ENCODE results near the gene OR5B12. TPM values are rescaled to one million over a fixed set of nuclear protein-coding genes. Genes with fewer than 3 reads are reported as not detected.
A peak's percentile ranks its signal among the peaks of the same experiment; 100 is the strongest.

OR5B12 gene
- total RNA-seq, 1 experiment from 2014 or later = not detected

DNA sequence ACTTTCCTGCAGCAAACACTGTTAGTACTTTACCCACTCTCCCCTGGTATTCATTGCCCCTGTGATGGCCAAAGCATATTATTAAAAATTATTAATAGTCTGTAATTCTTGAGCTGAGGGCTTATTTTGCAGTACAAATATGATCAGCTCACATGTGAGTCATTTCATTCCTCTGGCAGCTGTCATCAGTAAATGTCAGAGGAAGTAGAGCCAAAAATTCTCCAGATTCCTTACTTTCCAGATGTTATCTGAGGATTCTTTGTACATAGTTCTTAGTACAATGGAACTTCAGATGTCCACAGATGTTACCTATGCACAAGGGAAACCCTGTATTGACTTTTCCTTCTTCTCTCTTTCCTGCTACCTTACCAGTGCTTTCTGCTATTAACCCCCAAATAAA, 47.8 kb downstream of the OR5B12 start:
- H3K4me3 ChIP-seq = no peak overlapping the region
- no peaks in the 10 kb centered on the region for H3K36me3 ChIP-seq
- no peaks in the 10 kb centered on the region for H3K27me3 ChIP-seq
- peak; percentile 16 for DNase-seq
- peaks cover 3% of the 10 kb centered on the region for H3K9me3 ChIP-seq

DNA sequence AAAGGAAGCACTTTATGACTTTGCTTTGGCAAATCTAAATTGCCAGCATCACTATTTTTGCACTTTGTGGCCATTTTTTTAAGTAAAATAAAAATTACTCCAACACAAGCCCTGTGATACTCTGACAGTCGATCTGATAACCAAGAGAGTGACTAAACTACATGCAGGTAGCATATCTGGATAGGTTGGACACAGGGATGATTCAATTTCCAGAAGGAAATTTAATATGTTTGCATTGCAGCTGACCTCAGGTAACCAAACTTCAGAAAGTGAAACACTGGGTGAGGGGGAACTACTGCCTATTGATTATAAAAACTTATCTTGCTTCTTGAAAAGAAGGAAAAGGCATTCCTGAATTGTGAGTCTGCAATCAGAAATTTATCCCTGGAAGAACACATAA, 49.3 kb downstream of the OR5B12 start:
- Histone ChIP-seq H3K9me3 (peaks cover 3% of the 10 kb centered on the region), H3K27me3 (no peaks in the 10 kb centered on the region), H3K36me3 (no peaks in the 10 kb centered on the region), H3K4me3 (no peak overlapping the region)
- no peak for DNase-seq

DNA sequence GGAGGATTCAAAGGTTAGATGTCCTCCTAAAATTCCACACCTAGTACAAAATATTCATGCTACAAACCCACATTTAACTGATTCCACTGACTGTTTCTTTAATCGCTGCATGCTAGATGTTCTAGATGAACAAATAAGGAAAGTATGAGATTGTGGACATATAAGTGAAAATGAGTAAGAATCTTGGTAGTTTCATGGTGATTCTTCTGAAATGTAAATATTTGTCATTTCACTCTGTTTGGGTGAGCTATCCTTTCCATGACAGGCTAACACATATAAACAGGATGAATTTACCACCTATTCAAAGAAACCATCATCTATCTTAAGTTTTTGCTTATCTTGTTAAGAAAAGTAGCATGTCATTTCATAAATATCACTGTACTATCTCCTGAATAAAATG, 50.2 kb downstream of the OR5B12 start:
- Histone ChIP-seq H3K27me3 (no peaks in the 10 kb centered on the region), H3K36me3 (no peaks in the 10 kb centered on the region), H3K9me3 (peaks cover 3% of the 10 kb centered on the region), H3K4me3 (no peak overlapping the region)
- no peak for DNase-seq

DNA sequence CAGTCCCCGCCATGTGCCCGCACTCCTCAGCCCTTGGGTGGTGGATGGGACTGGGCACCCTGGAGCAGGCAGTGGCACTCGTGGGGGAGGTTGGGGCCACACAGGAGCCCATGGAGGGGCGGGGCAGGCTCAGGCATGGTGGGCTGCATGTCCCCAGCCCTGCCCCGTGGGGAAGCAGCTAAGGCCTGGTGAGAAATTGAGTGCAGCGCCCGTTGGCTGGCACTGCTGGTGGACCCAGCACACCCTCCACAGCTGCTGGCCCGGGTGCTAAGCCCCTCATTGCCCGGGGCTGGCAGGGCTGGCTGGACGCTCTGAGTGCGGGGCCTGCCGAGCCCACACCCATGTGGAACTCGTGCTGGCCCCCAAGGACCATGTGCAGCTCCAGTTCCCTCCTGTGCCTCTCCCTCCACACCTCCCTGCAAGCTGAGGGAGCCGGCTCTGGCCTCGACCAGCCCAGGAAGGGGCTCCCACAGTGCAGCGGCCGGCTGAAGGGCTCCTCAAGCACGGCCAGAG, 51.4 kb downstream of the OR5B12 start:
- DNase-seq = no peak
- Histone ChIP-seq H3K9me3 (peaks cover 3% of the 10 kb centered on the region), H3K27me3 (no peaks in the 10 kb centered on the region), H3K4me3 (no peak overlapping the region), H3K36me3 (no peaks in the 10 kb centered on the region)

Other genes starting within 250 kb of the OR5B12 start
- not detected in 2 replicates for gene OR1S2, start 238.1 kb downstream of the OR5B12 start, total RNA-seq (2014; rRNA removed; shearing (Covaris generic); ENCODE audit: low replicate concordance)
- gene OR1S1, start 229.5 kb downstream of the OR5B12 start, total RNA-seq (2014; rRNA removed; shearing (Covaris generic); ENCODE audit: low replicate concordance) = not detected in 2 replicates
- not detected in 2 replicates for gene OR10Q1, start 213.3 kb downstream of the OR5B12 start, total RNA-seq (2014; rRNA removed; shearing (Covaris generic); ENCODE audit: low replicate concordance)
- not detected in 2 replicates for gene OR10W1, start 174.0 kb downstream of the OR5B12 start, total RNA-seq (2014; rRNA removed; shearing (Covaris generic); ENCODE audit: low replicate concordance)
- gene OR5B17, start 83.2 kb downstream of the OR5B12 start, total RNA-seq (2014; rRNA removed; shearing (Covaris generic); ENCODE audit: low replicate concordance) = not detected in 2 replicates
- gene OR5B3, start 35.4 kb downstream of the OR5B12 start, total RNA-seq (2014; rRNA removed; shearing (Covaris generic); ENCODE audit: low replicate concordance) = not detected in 2 replicates
- not detected in 2 replicates for gene OR5B2, start 14.1 kb downstream of the OR5B12 start, total RNA-seq (2014; rRNA removed; shearing (Covaris generic); ENCODE audit: low replicate concordance)
- gene OR5B21, start 65.9 kb upstream of the OR5B12 start, total RNA-seq (2014; rRNA removed; shearing (Covaris generic); ENCODE audit: low replicate concordance) = not detected in 2 replicates
- gene LPXN, start 133.6 kb upstream of the OR5B12 start, total RNA-seq (2014; rRNA removed; shearing (Covaris generic); ENCODE audit: low replicate concordance) = 1.1 and 3.5 TPM in 2 replicates
- 56.1 and 70.7 TPM in 2 replicates for gene ZFP91, start 136.8 kb upstream of the OR5B12 start, total RNA-seq (2014; rRNA removed; shearing (Covaris generic); ENCODE audit: low replicate concordance)
- gene CNTF, start 180.4 kb upstream of the OR5B12 start, total RNA-seq (2014; rRNA removed; shearing (Covaris generic); ENCODE audit: low replicate concordance) = 0.92 TPM in 1 of 2 replicates, not detected in the other